GM21515 (cell line): Measurements from ENCODE around the gene LBHD1.
"Not testable (repeated sequence)": the region's sequence is repeated elsewhere in the genome, so short reads cannot be mapped to it uniquely, and the experiment has no call there.

Experiments used
- ATAC-seq: cut with Tn5 transposase; IDR thresholded peaks from one replicate; pipeline ENCODE4 v1.9.1; 2021; ENCODE audit not compliant: unreplicated experiment

Gene LBHD1

DNA sequence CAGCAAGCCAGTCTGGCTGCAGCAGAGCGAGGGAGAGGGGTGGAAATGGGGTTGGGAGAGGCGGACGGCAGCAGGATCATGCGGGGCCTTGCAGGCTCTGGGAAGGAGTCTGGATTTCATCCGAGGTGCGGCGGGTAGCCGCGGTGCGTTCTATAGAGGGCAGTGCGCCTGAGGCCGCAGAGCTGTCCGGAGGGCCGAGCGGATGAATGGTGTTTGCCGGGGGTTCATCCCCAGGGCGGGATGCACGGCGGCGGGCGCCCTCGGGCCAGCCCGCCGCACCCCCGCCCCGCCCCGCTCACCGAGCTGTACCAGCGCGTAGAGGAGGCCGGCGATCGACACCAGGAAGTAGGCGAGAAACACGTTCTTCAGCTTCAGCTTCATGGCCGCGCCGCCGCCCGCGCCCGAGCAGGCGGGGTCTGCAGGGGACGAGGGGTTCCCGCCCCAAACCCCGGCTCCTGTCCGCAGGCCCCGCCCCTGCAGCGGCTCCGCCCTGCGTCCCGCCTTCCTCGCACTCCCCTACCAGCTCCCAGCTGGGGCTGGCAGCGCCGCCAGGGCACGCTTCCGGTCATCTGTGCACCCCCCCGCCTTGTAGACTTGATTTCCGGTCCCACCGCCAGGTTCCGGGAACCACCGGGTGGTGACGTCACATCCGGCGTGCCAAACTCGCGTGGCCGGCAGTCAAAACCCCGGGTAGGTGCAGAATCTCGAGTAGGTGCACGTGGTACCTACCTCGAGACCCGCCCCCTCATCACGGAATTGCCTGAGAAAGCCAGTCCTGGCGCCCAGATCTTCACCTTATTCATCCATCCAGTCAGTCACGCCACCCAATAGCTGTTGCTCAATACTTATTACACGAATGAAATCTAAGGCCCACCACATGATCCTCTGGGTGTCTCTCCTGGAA lies 50.2 kb downstream of the LBHD1 start, which contains the start of gene B3GAT3:
Gene B3GAT3, minus strand, starts transcription at position 420 of the 904 bp plus-strand sequence. Its CDS starts 39 bp downstream, at position 381.
- ATAC-seq = peak; percentile 86

- ATAC-seq = no peak
Measured at GRCh38 chr11:62621027-62621566, 51.0 kb downstream of the LBHD1 start.

- ATAC-seq = not testable (repeated sequence)
Measured at GRCh38 chr11:62616957-62617356, 55.1 kb downstream of the LBHD1 start.

DNA sequence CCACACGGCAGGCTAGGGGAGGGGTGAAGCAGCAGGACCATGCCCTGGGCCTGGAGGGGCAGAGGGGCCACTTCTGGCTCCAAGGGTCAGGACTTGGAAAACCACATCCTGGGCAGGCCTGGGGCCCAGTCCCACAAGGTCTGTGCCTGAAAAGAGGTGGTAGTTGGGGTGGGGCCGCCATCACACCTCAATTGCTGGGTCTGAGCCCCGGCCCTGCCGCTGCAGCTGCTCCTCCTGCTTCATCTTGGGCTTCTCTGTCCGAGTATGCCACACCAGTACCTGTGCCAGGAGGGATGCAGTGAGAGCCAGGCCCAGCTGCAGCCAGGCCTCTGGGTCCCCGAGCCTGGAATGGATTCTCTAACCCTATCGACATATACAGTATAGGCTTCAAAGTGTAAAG lies 56.5 kb downstream of the LBHD1 start:
- no peak for ATAC-seq

- ATAC-seq = no peak
Measured at GRCh38 chr11:62614275-62614674, 57.8 kb downstream of the LBHD1 start.

DNA sequence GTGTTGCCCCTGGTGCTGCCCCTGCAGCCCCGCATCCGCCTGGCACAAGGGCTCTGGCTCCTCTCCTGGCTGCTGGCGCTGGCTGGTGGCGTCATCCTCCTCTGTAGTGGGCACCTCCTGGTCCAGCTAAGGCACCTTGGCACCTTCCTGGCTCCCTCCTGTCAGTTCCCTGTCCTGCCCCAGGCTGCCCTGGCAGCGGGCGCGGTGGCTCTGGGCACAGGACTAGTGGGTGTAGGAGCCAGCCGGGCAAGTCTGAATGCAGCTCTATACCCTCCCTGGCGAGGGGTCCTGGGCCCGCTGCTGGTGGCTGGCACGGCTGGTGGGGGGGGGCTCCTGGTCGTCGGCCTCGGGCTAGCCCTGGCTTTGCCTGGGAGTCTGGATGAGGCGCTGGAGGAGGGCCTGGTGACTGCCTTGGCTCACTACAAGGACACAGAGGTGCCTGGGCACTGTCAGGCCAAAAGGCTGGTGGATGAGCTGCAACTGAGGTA lies 58.7 kb downstream of the LBHD1 start:
- no peak for ATAC-seq
